Measurements from ENCODE around the gene ATIC. TPM values are rescaled to one million over a fixed set of nuclear protein-coding genes. Genes with fewer than 3 reads are reported as not detected.

Gene ATIC
- polyA plus RNA-seq, 3 donors: 20.8 to 32.3 (median 21.6) TPM

DNA sequence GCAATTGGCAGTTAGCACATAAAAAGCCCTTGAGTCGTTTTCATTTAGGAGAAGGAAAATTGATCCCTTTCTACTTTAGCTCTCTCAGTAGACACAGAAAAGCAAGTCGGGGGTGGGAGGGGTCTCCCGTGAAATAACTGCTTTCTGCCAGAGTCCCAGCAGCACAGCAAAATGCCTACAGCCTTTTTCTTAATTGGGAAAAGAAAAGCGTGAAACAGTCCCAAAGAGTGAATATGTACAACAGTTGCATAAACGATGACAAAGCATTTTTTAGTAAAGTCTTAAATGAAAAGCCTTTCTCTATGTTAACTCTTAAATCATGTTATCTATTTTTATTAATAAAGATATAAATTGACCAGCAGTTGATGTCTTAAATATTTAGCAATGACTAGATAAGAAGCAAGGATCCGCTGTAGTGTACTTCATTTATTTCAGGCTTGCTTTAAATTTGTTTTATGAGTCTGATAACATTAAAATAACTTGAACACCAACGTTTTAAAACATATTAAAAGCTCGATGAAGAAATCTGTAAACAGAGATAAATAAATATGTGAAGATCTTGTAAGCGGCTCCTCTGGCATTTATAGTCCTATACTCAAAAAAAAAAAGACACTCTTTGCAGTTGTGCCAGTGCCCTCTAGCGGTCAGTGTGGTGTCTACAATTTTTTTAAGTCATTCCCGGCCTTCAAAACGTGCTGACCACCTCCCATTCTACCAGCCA, 42.3 kb upstream of the ATIC start:
- H3K4me3 Mint-ChIP-seq: peak overlapping the region in 1 of 2 donors; percentile 35
- peaks cover 6% of the 10 kb centered on the region for H3K4me1 Mint-ChIP-seq
- Histone ChIP-seq H3K79me2 (ENCODE audit: insufficient read depth, low read length) (no peaks in the 10 kb centered on the region), H3K4me3 (replicated peaks in 1 of 3; ENCODE audit: low read depth in 2 of 3, low read length in 3 of 3) (no peak overlapping the region), H3K27ac (ENCODE audit: low read depth in 1 of 2, low read length in 2 of 2) (no peak overlapping the region), H2AFZ (ENCODE audit: insufficient read depth, low read depth, low read length, poor library complexity, severe bottlenecking) (no peak overlapping the region), H3K9me3 (replicated peaks in 1 of 2; ENCODE audit: control insufficient read depth in 1 of 2, insufficient read depth in 1 of 2, low read length in 2 of 2) (no peaks in the 10 kb centered on the region), H3K27me3 (ENCODE audit: control insufficient read depth in 2 of 2, insufficient read depth in 2 of 2, low read length in 2 of 2) (no peaks in the 10 kb centered on the region), H3K36me3 (replicated peaks in 1 of 2; ENCODE audit: control insufficient read depth in 1 of 2, insufficient read depth in 2 of 2, low read length in 2 of 2) (no peaks in the 10 kb centered on the region), H3K4me1 (ENCODE audit: control insufficient read depth in 1 of 2, insufficient read depth in 2 of 2, low read length in 2 of 2) (no peaks in the 10 kb centered on the region), H3K4me2 (replicated peaks; ENCODE audit: extremely low read depth, low read length, poor library complexity, severe bottlenecking) (no peak overlapping the region), H3K9ac (ENCODE audit: insufficient read depth, low read length, poor library complexity, severe bottlenecking) (no peak overlapping the region), H4K20me1 (ENCODE audit: insufficient read depth, low read length) (no peaks in the 10 kb centered on the region)
- no peaks in the 10 kb centered on the region for H3K36me3 Mint-ChIP-seq
- H3K9me3 Mint-ChIP-seq: peaks cover 0 to 2% (median 0%) of the 10 kb centered on the region in 7 donors
- WGBS (ENCODE audit: insufficient coverage): 0% methylated on average over 1 of the region's 12 CpGs
- intact Hi-C loops (cut with micrococcal nuclease): no loop called here
- TF ChIP-seq, protein P1, sequence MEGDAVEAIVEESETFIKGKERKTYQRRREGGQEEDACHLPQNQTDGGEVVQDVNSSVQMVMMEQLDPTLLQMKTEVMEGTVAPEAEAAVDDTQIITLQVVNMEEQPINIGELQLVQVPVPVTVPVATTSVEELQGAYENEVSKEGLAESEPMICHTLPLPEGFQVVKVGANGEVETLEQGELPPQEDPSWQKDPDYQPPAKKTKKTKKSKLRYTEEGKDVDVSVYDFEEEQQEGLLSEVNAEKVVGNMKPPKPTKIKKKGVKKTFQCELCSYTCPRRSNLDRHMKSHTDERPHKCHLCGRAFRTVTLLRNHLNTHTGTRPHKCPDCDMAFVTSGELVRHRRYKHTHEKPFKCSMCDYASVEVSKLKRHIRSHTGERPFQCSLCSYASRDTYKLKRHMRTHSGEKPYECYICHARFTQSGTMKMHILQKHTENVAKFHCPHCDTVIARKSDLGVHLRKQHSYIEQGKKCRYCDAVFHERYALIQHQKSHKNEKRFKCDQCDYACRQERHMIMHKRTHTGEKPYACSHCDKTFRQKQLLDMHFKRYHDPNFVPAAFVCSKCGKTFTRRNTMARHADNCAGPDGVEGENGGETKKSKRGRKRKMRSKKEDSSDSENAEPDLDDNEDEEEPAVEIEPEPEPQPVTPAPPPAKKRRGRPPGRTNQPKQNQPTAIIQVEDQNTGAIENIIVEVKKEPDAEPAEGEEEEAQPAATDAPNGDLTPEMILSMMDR (IDR thresholded peaks at IDR 0.05): peak; percentile 90
- peak; percentile 41 to 57 (median 45) for DNase-seq
- peaks cover 0 to 4% (median 2%) of the 10 kb centered on the region in 3 donors for H3K27me3 Mint-ChIP-seq (ENCODE audit: low read depth in 3 of 3)
- H3K27ac Mint-ChIP-seq: no peak overlapping the region

DNA sequence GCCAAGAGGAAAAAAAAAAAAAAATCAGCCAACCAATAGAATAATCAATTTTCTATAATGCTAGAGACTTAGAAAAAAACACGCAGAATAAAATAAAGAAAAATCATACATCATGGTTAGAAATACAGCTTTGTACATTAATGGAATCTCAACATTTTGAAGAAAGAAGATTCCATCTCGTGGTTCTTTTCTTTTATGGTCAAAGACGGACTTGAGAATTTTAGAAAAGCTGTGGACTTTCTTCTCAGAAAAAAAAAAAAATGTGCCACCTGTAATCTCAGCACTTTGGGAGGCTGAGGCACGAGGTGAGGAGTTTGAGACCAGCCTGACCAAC, 41.8 kb upstream of the ATIC start:
- no peaks in the 10 kb centered on the region for H3K79me2 ChIP-seq (ENCODE audit: insufficient read depth, low read length)
- no peak overlapping the region for H3K4me3 ChIP-seq (replicated peaks in 1 of 3; ENCODE audit: low read depth in 2 of 3, low read length in 3 of 3)
- intact Hi-C loops (cut with micrococcal nuclease): no loop called here
- H3K27me3 Mint-ChIP-seq (ENCODE audit: low read depth in 3 of 3): peaks cover 0 to 6% (median 2%) of the 10 kb centered on the region in 3 donors
- no peaks in the 10 kb centered on the region for H3K36me3 Mint-ChIP-seq
- H3K27ac ChIP-seq (ENCODE audit: low read depth in 1 of 2, low read length in 2 of 2): no peak overlapping the region
- H3K27me3 ChIP-seq (ENCODE audit: control insufficient read depth in 2 of 2, insufficient read depth in 2 of 2, low read length in 2 of 2): no peaks in the 10 kb centered on the region
- H3K9me3 ChIP-seq (replicated peaks in 1 of 2; ENCODE audit: control insufficient read depth in 1 of 2, insufficient read depth in 1 of 2, low read length in 2 of 2): no peaks in the 10 kb centered on the region
- no peak overlapping the region for H3K4me2 ChIP-seq (replicated peaks; ENCODE audit: extremely low read depth, low read length, poor library complexity, severe bottlenecking)
- H3K4me1 Mint-ChIP-seq: peaks cover 6% of the 10 kb centered on the region
- TF ChIP-seq, protein P1 (IDR thresholded peaks at IDR 0.05): peak; percentile 54
- H3K36me3 ChIP-seq (replicated peaks in 1 of 2; ENCODE audit: control insufficient read depth in 1 of 2, insufficient read depth in 2 of 2, low read length in 2 of 2): no peaks in the 10 kb centered on the region
- H3K4me1 ChIP-seq (ENCODE audit: control insufficient read depth in 1 of 2, insufficient read depth in 2 of 2, low read length in 2 of 2): no peaks in the 10 kb centered on the region
- DNase-seq: no peak
- WGBS (ENCODE audit: insufficient coverage): 100% methylated on average over 1 of the region's 4 CpGs
- no peak overlapping the region for H3K27ac Mint-ChIP-seq
- H3K4me3 Mint-ChIP-seq: no peak overlapping the region
- H3K9ac ChIP-seq (ENCODE audit: insufficient read depth, low read length, poor library complexity, severe bottlenecking): no peak overlapping the region
- no peaks in the 10 kb centered on the region for H4K20me1 ChIP-seq (ENCODE audit: insufficient read depth, low read length)
- H3K9me3 Mint-ChIP-seq: peaks cover 0 to 2% (median 0%) of the 10 kb centered on the region in 7 donors
- H2AFZ ChIP-seq (ENCODE audit: insufficient read depth, low read depth, low read length, poor library complexity, severe bottlenecking): no peak overlapping the region
